B cell (primary cell): ENCODE data around the gene GSTA4. TPM values are rescaled to one million over a fixed set of nuclear protein-coding genes. Genes with fewer than 3 reads are reported as not detected.

Experiments used
- ATAC-seq: fragments of 200-7000 bp; cut with Tn5 transposase; one replicate; pipeline ENCODE4 v1.10.0; 2021; ENCODE audit warnings: low read depth, mild to moderate bottlenecking, moderate number of reproducible peaks, moderate library complexity
- CTCF ChIA-PET: fragments of 350-600 bp; sonication (Branson Sonifier 250); formaldehyde crosslinking; loops from one replicate; lab custom pipeline; 2021; ENCODE audit warnings: antibody characterized with exemption, inconsistent platforms; lab: Charles Lee
- POLR2A ChIA-PET: fragments of 350-600 bp; sonication (Branson Sonifier 250); formaldehyde crosslinking; loops from one replicate; lab custom pipeline; 2021; ENCODE audit warnings: antibody characterized with exemption; lab: Charles Lee
- DNase-seq: peaks from one replicate; pipeline ENCODE4 v3.0.0; 2013
- H2AFZ ChIP-seq: 2 replicates; pipeline ENCODE4 v1.6.1; 2012; ENCODE audit warnings: mild to moderate bottlenecking, low read depth, low read length; ENCODE audit not compliant: insufficient read depth, poor library complexity, severe bottlenecking
- H3K27ac ChIP-seq, 2 donors: 1 replicate in 1 of 2; 2 replicates in 1 of 2; pipeline ENCODE4 v1.5.1; 2012 to 2013; ENCODE audit warnings: low read length in 2 of 2, mild to moderate bottlenecking in 2 of 2, moderate library complexity in 1 of 2
- H3K27me3 ChIP-seq, 4 experiments: fragments of 200-600 bp in 1 of 4; sonication (generic) in 1 of 4; replicated peaks in 1 of 4; 1 replicate in 2 of 4; 2 replicates in 2 of 4; pipeline versions ENCODE4 v1.6.1 to v1.7.0; 2013 to 2016; ENCODE audit warnings: low read length in 3 of 4, mild to moderate bottlenecking in 2 of 4, mixed read lengths in 1 of 4, moderate library complexity in 1 of 4; ENCODE audit not compliant: insufficient read depth in 4 of 4, control insufficient read depth in 3 of 4; ENCODE audit errors: control extremely low read depth in 1 of 4
- H3K36me3 ChIP-seq, 2 experiments: replicated peaks in 1 of 2; 1 replicate in 1 of 2; 2 replicates in 1 of 2; pipeline versions ENCODE4 v1.6.1 to v1.7.1; 2013; ENCODE audit warnings: low read length in 1 of 2; ENCODE audit not compliant: insufficient read depth in 2 of 2, control insufficient read depth in 1 of 2; ENCODE audit errors: control extremely low read depth in 1 of 2, extremely low read depth in 1 of 2
- H3K4me1 ChIP-seq, 2 donors: fragments of 200-600 bp in 1 of 2; sonication (generic) in 1 of 2; 1 replicate in 1 of 2; 2 replicates in 1 of 2; pipeline versions ENCODE4 v1.5.1 to v1.6.1; 2013 to 2017; ENCODE audit warnings: low read length in 2 of 2; ENCODE audit not compliant: control insufficient read depth in 2 of 2, insufficient read depth in 2 of 2
- H3K4me2 ChIP-seq: replicated peaks from 2 replicates; pipeline ENCODE3; 2012; ENCODE audit warnings: mild to moderate bottlenecking, low read depth, low read length; ENCODE audit not compliant: poor library complexity, severe bottlenecking
- H3K4me3 ChIP-seq, 5 experiments: fragments of 200-600 bp in 1 of 5; sonication (generic) in 1 of 5; 1 replicate in 3 of 5; 2 replicates in 2 of 5; pipeline versions ENCODE4 v1.5.1 to v1.7.0; 2011 to 2016; ENCODE audit warnings: low read length in 4 of 5, mild to moderate bottlenecking in 4 of 5, low read depth in 2 of 5, control low read depth in 1 of 5, moderate library complexity in 1 of 5; ENCODE audit not compliant: insufficient read depth in 1 of 5; ENCODE audit errors: control extremely low read depth in 1 of 5, extremely low read depth in 1 of 5
- H3K79me2 ChIP-seq: fragments of 200-600 bp; sonication (generic); one replicate; pipeline ENCODE4 v1.6.0; 2016; ENCODE audit warnings: low read length; ENCODE audit not compliant: control insufficient read depth, insufficient read depth
- H3K9ac ChIP-seq: fragments of 200-600 bp; sonication (generic); 2 replicates; pipeline ENCODE4 v1.6.1; 2017; ENCODE audit warnings: mild to moderate bottlenecking, low read length, moderate library complexity
- H3K9me3 ChIP-seq, 3 donors: one replicate each; pipeline versions ENCODE4 v1.6.1 to v1.7.1; 2013; ENCODE audit warnings: low read length in 2 of 3; ENCODE audit not compliant: control insufficient read depth in 2 of 3, insufficient read depth in 1 of 3; ENCODE audit errors: control extremely low read depth in 1 of 3
- H4K20me1 ChIP-seq: 2 replicates; pipeline ENCODE4 v1.6.0; 2012; ENCODE audit warnings: mild to moderate bottlenecking, low read length; ENCODE audit not compliant: insufficient read depth, control insufficient read depth, poor library complexity, severe bottlenecking
- H3K27ac Mint-ChIP-seq: one replicate; pipeline ENCODE4 v1.8.0; 2021; ENCODE audit warnings: mixed read lengths
- H3K27me3 Mint-ChIP-seq: one replicate; pipeline ENCODE4 v1.8.0; 2021; ENCODE audit warnings: mixed read lengths
- H3K4me1 Mint-ChIP-seq: one replicate; pipeline ENCODE4 v1.8.0; 2021; ENCODE audit warnings: mixed read lengths
- H3K4me3 Mint-ChIP-seq: one replicate; pipeline ENCODE4 v1.8.0; 2021; ENCODE audit warnings: mixed read lengths
- H3K9me3 Mint-ChIP-seq: one replicate; pipeline ENCODE4 v1.8.0; 2022; ENCODE audit warnings: mixed read lengths; ENCODE audit not compliant: insufficient read depth
- CTCF ChIP-seq: fragments of 200-600 bp; IDR thresholded peaks from one replicate; pipeline ENCODE4 v1.8.0; 2022; ENCODE audit warnings: antibody characterized with exemption, mild to moderate bottlenecking
- EZH2 ChIP-seq: IDR thresholded peaks from 2 replicates; pipeline ENCODE4 v1.6.1; 2012; ENCODE audit warnings: borderline replicate concordance, low read depth, mild to moderate bottlenecking, moderate library complexity, low read length; ENCODE audit not compliant: insufficient read depth, poor library complexity, severe bottlenecking
- WGBS: methylation state at CpG from one replicate; pipeline ENCODE4 v1.1.5; 2013; ENCODE audit warnings: missing lambda C conversion rate; ENCODE audit not compliant: insufficient coverage; 5-methylcytosine and 5-hydroxymethylcytosine counted together
- intact Hi-C: fragments of 100-400 bp; cut with micrococcal nuclease; formaldehyde crosslinking; loops from one replicate; pipeline ENCODE4 v1.10.0; 2022
- polyA plus RNA-seq: library from polyadenylated mRNA; depleted of rRNA; stranded (reverse); fragments of >200 nt; gene quantifications from 2 replicates; pipeline ENCODE4 v1.2.3, GENCODE V29; 2012
- total RNA-seq, 2 donors: library from RNA; stranded (reverse); fragments of 120-200 nt in 1 of 2; gene quantifications; 1 replicate in 1 of 2; 2 replicates in 1 of 2; pipeline versions ENCODE4 v1.2.3 to v1.2.4, GENCODE V29; 2013 to 2022

GSTA4 gene
- total and polyA plus RNA-seq, 2 donors (not counting 1 experiment from before 2014, with no cell fraction given): 1.7 to 4.9 TPM

- Mint-ChIP-seq H3K4me1 (peaks cover 23% of the 10 kb centered on the region), H3K4me3 (no peak overlapping the region), H3K27me3 (peaks cover 4% of the 10 kb centered on the region), H3K9me3 (no peaks in the 10 kb centered on the region), H3K27ac (no peak overlapping the region)
- no peak overlapping the region for H3K27ac ChIP-seq
- CTCF ChIA-PET: no interaction called here
- H2AFZ ChIP-seq: no peak overlapping the region
- 82% methylated on average over 1 of the region's 4 CpGs for WGBS
- no peaks in the 10 kb centered on the region for H4K20me1 ChIP-seq
- POLR2A ChIA-PET: no interaction called here
- TF ChIP-seq CTCF: no peak
- TF ChIP-seq EZH2: no peak
- H3K4me2 ChIP-seq: no peak overlapping the region
- intact Hi-C loops: loop anchor here (5.0 to 10.0 kb wide), 5 partner anchors 116 to 654 kb away; no protein-coding TSS in a partner anchor
- peaks cover 0 to under 1% of the 10 kb centered on the region in 2 experiments for H3K36me3 ChIP-seq
- no peaks in the 10 kb centered on the region for H3K9me3 ChIP-seq
- peaks cover 8 to 14% of the 10 kb centered on the region in 2 donors for H3K4me1 ChIP-seq
- no peaks in the 10 kb centered on the region for H3K79me2 ChIP-seq
- no peak overlapping the region for H3K9ac ChIP-seq
- DNase-seq (no peak), ATAC-seq (no peak)
- no peak overlapping the region for H3K4me3 ChIP-seq
- H3K27me3 ChIP-seq: no peaks in the 10 kb centered on the region
Observed at GRCh38 chr6:52998603-52999002, 3.5 kb upstream of the GSTA4 start.

- Histone ChIP-seq H3K9ac (peak overlapping the region; percentile 70), H3K79me2 (no peaks in the 10 kb centered on the region), H3K27ac (peak overlapping the region; percentile 43 to 95), H3K27me3 (no peaks in the 10 kb centered on the region), H2AFZ (peak overlapping the region; percentile 50), H4K20me1 (no peaks in the 10 kb centered on the region), H3K4me1 (peaks cover 8 to 14% of the 10 kb centered on the region in 2 donors), H3K36me3 (no peaks in the 10 kb centered on the region), H3K4me2 (peak overlapping the region; percentile 84), H3K9me3 (no peaks in the 10 kb centered on the region), H3K4me3 (peak overlapping the region; percentile 14 to 58 (median 47))
- DNase-seq: peak; percentile 76
- ChIA-PET CTCF (interaction anchor here (0.6 to 3.2 kb wide), 10 partner anchors 10 to 488 kb away, joined by 3 to 12 read pairs (median 4); partner anchors contain the start of gene FBXO9), POLR2A (interaction anchor here (0.6 to 1.1 kb wide), 2 partner anchors 69 to 82 kb away, joined by 5 read pairs; partner anchors contain the start of gene FBXO9)
- WGBS: 4% methylated on average over 15 of the region's 21 CpGs
- peaks cover 23% of the 10 kb centered on the region for H3K4me1 Mint-ChIP-seq
- peaks cover 4% of the 10 kb centered on the region for H3K27me3 Mint-ChIP-seq
- no peak for ATAC-seq
- intact Hi-C loops: loop anchor here (1.0 to 10.0 kb wide), 12 partner anchors 114 to 798 kb away; partner anchors contain the start of genes EFHC1, GCLC, MCM3 and TMEM14A
- H3K4me3 Mint-ChIP-seq: peak overlapping the region; percentile 98
- peak overlapping the region; percentile 100 for H3K27ac Mint-ChIP-seq
- TF ChIP-seq EZH2 (no peak), CTCF (no peak)
- no peaks in the 10 kb centered on the region for H3K9me3 Mint-ChIP-seq
Observed at GRCh38 chr6:52995913-52996645, 995 bp upstream of the GSTA4 start.
